OCI-LY3 (cell line): Measurements from ENCODE around the gene LBHD1.

Source experiments
- H2AFZ ChIP-seq: fragments of 200-600, 300-600 bp; shearing (Covaris generic); 2 replicates; pipeline ENCODE4 v1.6.0; 2014; ENCODE audit warnings: antibody characterized with exemption, low read depth, low read length
- H3K27ac ChIP-seq: fragments of 200-600, 300-600 bp; sonication (generic); 2 replicates; pipeline ENCODE4 v1.5.1; 2014; ENCODE audit warnings: mild to moderate bottlenecking, low read length, moderate library complexity, mixed read lengths
- H3K27me3 ChIP-seq: fragments of 200-600, 300-600 bp; sonication (generic); 2 replicates; pipeline ENCODE4 v1.6.1; 2014; ENCODE audit warnings: low read depth, low read length, mixed read lengths
- H3K36me3 ChIP-seq: fragments of 200-600, 300-600 bp; sonication (generic); replicated peaks from 2 replicates; pipeline ENCODE3; 2014; ENCODE audit warnings: low read depth, low read length, mixed read lengths
- H3K4me1 ChIP-seq: fragments of 300-600, 200-600 bp; sonication (generic); 2 replicates; pipeline ENCODE4 v1.6.1; 2014; ENCODE audit warnings: low read length, mixed read lengths
- H3K4me2 ChIP-seq: fragments of 200-600, 300-600 bp; sonication (generic); 2 replicates; pipeline ENCODE4 v1.6.1; 2014; ENCODE audit warnings: low read length, mixed read lengths
- H3K4me3 ChIP-seq: fragments of 300-600, 200-600 bp; sonication (generic); 2 replicates; pipeline ENCODE4 v1.5.1; 2014; ENCODE audit warnings: antibody characterized with exemption, mild to moderate bottlenecking, low read length, moderate library complexity
- H3K79me2 ChIP-seq: fragments of 300-600, 200-600 bp; shearing (Covaris generic); 2 replicates; pipeline ENCODE4 v1.6.1; 2014; ENCODE audit warnings: mild to moderate bottlenecking, low read length, mixed read lengths
- H3K9ac ChIP-seq: fragments of 300-600, 200-600 bp; shearing (Covaris generic); 2 replicates; pipeline ENCODE4 v1.6.0; 2014; ENCODE audit warnings: mild to moderate bottlenecking, low read length, moderate library complexity
- H3K9me3 ChIP-seq: fragments of 200-600, 300-600 bp; shearing (Covaris generic); 2 replicates; pipeline ENCODE4 v1.6.1; 2014; ENCODE audit warnings: low read length, mixed read lengths; ENCODE audit not compliant: insufficient read depth
- H4K20me1 ChIP-seq: fragments of 200-600, 300-600 bp; sonication (generic); 2 replicates; pipeline ENCODE4 v1.6.1; 2016; ENCODE audit warnings: low read length, mixed read lengths; ENCODE audit not compliant: insufficient read depth
- EZH2phosphoT487 ChIP-seq: fragments of 200-600 bp; shearing (Covaris generic); IDR thresholded peaks from 2 replicates; pipeline ENCODE4 v1.6.1; 2018; ENCODE audit warnings: antibody characterized with exemption, mixed run types, low read depth
- TF ChIP-seq, protein P1 (sequence below): fragments of 200-600, 300-600 bp; sonication (generic); IDR thresholded peaks from 2 replicates; pipeline ENCODE4 v1.5.1; 2014; ENCODE audit warnings: antibody characterized with exemption, low read length, low read depth

Gene LBHD1

DNA sequence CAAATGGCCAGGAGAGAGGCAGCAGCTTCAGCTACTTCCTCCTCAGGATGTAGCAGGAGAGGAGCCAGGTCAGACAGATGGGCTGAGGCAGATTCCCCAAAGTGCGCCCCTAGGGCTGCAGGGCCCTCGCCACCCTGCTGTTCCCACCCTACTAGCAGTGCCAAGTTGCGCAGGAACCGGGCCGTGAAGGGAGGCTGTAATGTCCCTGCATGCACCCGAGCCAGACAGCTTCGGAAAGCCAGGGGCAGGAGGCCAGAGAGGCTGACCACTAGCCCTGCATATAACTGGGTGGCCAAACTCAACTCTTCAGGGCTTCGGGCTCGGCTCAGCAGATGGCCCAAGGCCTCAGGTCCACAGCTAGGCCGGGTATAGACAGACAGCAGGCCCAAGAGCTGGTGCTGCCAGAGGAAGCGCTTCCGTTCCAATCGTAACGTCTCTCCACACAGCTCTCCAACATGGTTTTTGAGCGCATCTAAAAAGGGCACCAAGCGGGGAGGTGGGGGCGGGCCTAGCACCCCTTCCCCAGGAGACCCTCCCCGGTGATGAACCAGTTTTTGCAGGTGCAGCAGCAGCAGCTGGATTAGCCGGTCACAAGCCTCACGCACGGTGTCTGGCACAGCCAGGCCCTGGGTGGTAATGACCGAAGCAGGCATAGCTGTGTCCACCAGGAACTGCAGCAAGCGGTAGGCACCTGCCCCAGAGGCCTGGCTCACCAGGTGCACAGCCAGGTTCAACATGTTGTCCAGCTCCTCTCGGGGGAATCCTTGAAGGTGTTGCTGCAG is 23.7 kb downstream of the LBHD1 start:
- Histone ChIP-seq H3K27me3 (no peaks in the 10 kb centered on the region), H3K79me2 (peaks cover 61% of the 10 kb centered on the region), H3K9ac (no peak overlapping the region), H3K4me1 (peaks cover 20% of the 10 kb centered on the region), H3K27ac (no peak overlapping the region), H3K4me2 (no peak overlapping the region), H3K9me3 (no peaks in the 10 kb centered on the region), H3K36me3 (peaks cover 22% of the 10 kb centered on the region), H2AFZ (no peak overlapping the region), H4K20me1 (no peaks in the 10 kb centered on the region), H3K4me3 (no peak overlapping the region)
- no peak for TF ChIP-seq EZH2phosphoT487
- TF ChIP-seq, protein P1, sequence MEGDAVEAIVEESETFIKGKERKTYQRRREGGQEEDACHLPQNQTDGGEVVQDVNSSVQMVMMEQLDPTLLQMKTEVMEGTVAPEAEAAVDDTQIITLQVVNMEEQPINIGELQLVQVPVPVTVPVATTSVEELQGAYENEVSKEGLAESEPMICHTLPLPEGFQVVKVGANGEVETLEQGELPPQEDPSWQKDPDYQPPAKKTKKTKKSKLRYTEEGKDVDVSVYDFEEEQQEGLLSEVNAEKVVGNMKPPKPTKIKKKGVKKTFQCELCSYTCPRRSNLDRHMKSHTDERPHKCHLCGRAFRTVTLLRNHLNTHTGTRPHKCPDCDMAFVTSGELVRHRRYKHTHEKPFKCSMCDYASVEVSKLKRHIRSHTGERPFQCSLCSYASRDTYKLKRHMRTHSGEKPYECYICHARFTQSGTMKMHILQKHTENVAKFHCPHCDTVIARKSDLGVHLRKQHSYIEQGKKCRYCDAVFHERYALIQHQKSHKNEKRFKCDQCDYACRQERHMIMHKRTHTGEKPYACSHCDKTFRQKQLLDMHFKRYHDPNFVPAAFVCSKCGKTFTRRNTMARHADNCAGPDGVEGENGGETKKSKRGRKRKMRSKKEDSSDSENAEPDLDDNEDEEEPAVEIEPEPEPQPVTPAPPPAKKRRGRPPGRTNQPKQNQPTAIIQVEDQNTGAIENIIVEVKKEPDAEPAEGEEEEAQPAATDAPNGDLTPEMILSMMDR, result no peak

DNA sequence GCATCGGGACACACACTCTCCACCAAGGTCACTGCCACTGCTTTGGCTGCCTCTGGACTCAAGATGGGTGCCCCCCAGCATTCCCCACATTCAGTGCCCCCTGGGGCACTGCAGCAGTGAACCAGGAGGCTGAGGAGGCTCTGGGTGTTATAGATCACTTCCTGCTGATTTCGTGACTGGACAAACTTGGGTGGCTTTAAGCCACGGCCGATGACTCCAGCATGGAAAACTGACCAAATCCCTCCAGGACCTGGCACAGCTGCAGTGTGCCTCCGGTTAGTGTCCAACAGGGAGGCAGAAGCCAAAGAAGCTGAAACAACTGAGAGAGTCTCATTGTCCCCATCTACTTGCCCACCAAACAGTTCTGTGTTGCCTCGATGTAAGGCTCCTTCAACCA is 24.5 kb downstream of the LBHD1 start:
- Histone ChIP-seq H3K4me1 (peaks cover 20% of the 10 kb centered on the region), H3K9me3 (no peaks in the 10 kb centered on the region), H2AFZ (no peak overlapping the region), H4K20me1 (no peaks in the 10 kb centered on the region), H3K27ac (no peak overlapping the region), H3K36me3 (peaks cover 27% of the 10 kb centered on the region), H3K4me3 (no peak overlapping the region), H3K27me3 (no peaks in the 10 kb centered on the region), H3K4me2 (no peak overlapping the region), H3K79me2 (peaks cover 63% of the 10 kb centered on the region), H3K9ac (no peak overlapping the region)
- TF ChIP-seq, protein P1, result no peak
- no peak for TF ChIP-seq EZH2phosphoT487

DNA sequence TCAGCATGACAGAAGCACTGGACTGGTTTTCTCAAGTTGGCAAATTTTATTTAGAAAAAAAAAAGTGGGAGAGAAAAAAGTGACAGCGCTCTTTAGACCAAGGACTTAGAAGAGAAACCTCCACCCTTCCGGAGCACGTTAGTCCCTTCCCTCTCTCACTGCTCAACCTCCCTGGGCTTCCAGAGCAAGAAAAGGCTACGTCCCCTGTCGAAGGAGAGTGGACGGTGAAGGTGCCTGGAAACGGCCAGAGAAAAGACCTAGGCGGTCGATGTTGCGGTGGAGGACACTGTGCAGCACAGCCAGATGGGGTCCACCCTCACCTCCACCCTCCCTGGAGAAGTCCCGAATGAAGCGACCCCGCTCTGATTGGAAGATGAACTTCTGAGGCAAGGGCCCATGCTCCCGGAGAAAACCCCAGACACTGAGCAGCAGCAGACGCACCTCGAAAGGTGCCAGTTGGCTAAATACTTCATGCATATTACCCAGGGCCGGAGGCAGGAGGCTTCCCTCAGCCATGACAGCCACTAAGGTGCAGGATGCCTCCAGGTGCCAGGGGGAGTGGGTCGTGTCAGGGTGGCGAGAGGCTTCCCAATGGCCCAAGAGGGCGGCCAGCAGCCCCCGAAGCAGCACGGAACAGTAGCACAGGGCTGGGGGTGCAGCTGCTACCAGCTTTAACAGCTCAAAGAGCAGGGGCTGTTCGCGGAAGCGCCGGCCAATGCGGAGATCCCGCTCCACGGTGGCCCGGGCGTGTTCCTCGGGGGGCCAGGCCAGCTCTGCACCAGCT is 25.1 kb downstream of the LBHD1 start:
- no peak overlapping the region for H2AFZ ChIP-seq
- peaks cover 28% of the 10 kb centered on the region for H3K36me3 ChIP-seq
- no peaks in the 10 kb centered on the region for H4K20me1 ChIP-seq
- peak overlapping the region; percentile 51 for H3K4me2 ChIP-seq
- TF ChIP-seq, protein P1, result no peak
- TF ChIP-seq EZH2phosphoT487, result no peak
- no peak overlapping the region for H3K9ac ChIP-seq
- H3K4me3 ChIP-seq, result peak overlapping the region; percentile 44
- no peaks in the 10 kb centered on the region for H3K27me3 ChIP-seq
- H3K9me3 ChIP-seq, result no peaks in the 10 kb centered on the region
- H3K79me2 ChIP-seq, result peaks cover 63% of the 10 kb centered on the region
- H3K27ac ChIP-seq, result no peak overlapping the region
- H3K4me1 ChIP-seq, result peaks cover 15% of the 10 kb centered on the region
